Gastroesophageal sphincter (tissue), 3 donors: ENCODE data around the gene SLC23A2.

Source experiments
- CTCF ChIP-seq, 4 experiments: fragments of 200-600 bp in 2 of 4; fragments of 450-650 bp in 2 of 4; sonication (generic) in 1 of 4; IDR thresholded peaks; one replicate each; pipeline ENCODE4 v1.5.1; 2017 to 2019; ENCODE audit warnings: antibody characterized with exemption in 4 of 4, mild to moderate bottlenecking in 2 of 4, moderate library complexity in 2 of 4
- EP300 ChIP-seq: sonication (generic); formaldehyde crosslinking; IDR thresholded peaks from one replicate; pipeline ENCODE4 v1.6.1; 2017; ENCODE audit warnings: antibody characterized with exemption, mild to moderate bottlenecking
- POLR2A ChIP-seq, 2 donors: fragments of 450-650 bp; IDR thresholded peaks; one replicate each; pipeline ENCODE4 v1.6.1; 2017; ENCODE audit warnings: antibody characterized with exemption in 2 of 2, mild to moderate bottlenecking in 2 of 2, moderate library complexity in 1 of 2
- POLR2AphosphoS5 ChIP-seq: sonication (generic); formaldehyde crosslinking; IDR thresholded peaks from one replicate; pipeline ENCODE4 v1.6.1; 2017; ENCODE audit warnings: antibody characterized with exemption

- no peak for TF ChIP-seq CTCF (IDR thresholded peaks at IDR 0.05)
- no peak for TF ChIP-seq POLR2A (IDR thresholded peaks at IDR 0.05)
- TF ChIP-seq EP300 = no peak
- TF ChIP-seq POLR2AphosphoS5 = no peak
Measured at GRCh38 chr20:4946585-4946984, 54.7 kb downstream of the SLC23A2 start.
